SU-DHL-6 (cell line): ENCODE results near the gene STYXL2.

ENCODE experiments used
- H2AFZ ChIP-seq: fragments of 200-600 bp; sonication (generic); 2 replicates; pipeline ENCODE4 v1.6.1; 2014; ENCODE audit warnings: low read depth, mild to moderate bottlenecking, moderate library complexity, mixed read lengths, antibody characterized with exemption, low read length; ENCODE audit not compliant: severe bottlenecking
- H3F3A ChIP-seq: fragments of 200-600 bp; shearing (Covaris generic); 2 replicates; pipeline ENCODE4 v1.6.0; 2016; ENCODE audit warnings: antibody characterized with exemption, mild to moderate bottlenecking; ENCODE audit not compliant: insufficient read depth
- H3K27ac ChIP-seq: fragments of 200-600 bp; sonication (generic); 2 replicates; pipeline ENCODE4 v1.5.1; 2016; ENCODE audit warnings: low read depth, mild to moderate bottlenecking, low read length, moderate library complexity, mixed read lengths
- H3K27me3 ChIP-seq: fragments of 200-600 bp; sonication (generic), shearing (Covaris generic); 2 replicates; pipeline ENCODE4 v1.6.0; 2014; ENCODE audit warnings: mild to moderate bottlenecking, low read length
- H3K36me3 ChIP-seq: fragments of 200-600 bp; sonication (generic); 2 replicates; pipeline ENCODE4 v1.6.1; 2014; ENCODE audit warnings: mild to moderate bottlenecking, low read length, mixed read lengths
- H3K4me2 ChIP-seq: fragments of 300-600, 200-600 bp; shearing (Covaris generic), sonication (generic); 2 replicates; pipeline ENCODE4 v1.6.0; 2014; ENCODE audit warnings: low read length, low read depth, mild to moderate bottlenecking; ENCODE audit not compliant: poor library complexity, severe bottlenecking
- H3K4me3 ChIP-seq: fragments of 200-600 bp; sonication (generic); 2 replicates; pipeline ENCODE4 v1.5.1; 2014; ENCODE audit warnings: antibody characterized with exemption, low read length, mild to moderate bottlenecking, mixed read lengths; ENCODE audit not compliant: insufficient read depth, poor library complexity, severe bottlenecking
- H3K79me2 ChIP-seq: fragments of 200-600 bp; sonication (generic); 2 replicates; pipeline ENCODE4 v1.6.1; 2014; ENCODE audit warnings: mild to moderate bottlenecking, low read length, moderate library complexity; ENCODE audit not compliant: insufficient read depth
- H3K9ac ChIP-seq: fragments of 200-600 bp; sonication (generic); 2 replicates; pipeline ENCODE4 v1.7.0; 2014; ENCODE audit warnings: mild to moderate bottlenecking, low read length
- H3K9me2 ChIP-seq: fragments of 200-600 bp; sonication (generic); replicated peaks from 2 replicates; pipeline ENCODE4 v1.6.1; 2014; ENCODE audit warnings: low read length; ENCODE audit not compliant: insufficient read depth
- H3K9me3 ChIP-seq: fragments of 200-600 bp; sonication (generic); 2 replicates; pipeline ENCODE4 v1.6.1; 2014; ENCODE audit warnings: low read length, mixed read lengths; ENCODE audit not compliant: insufficient read depth
- H4K20me1 ChIP-seq: fragments of 200-600 bp; sonication (generic); 2 replicates; pipeline ENCODE4 v1.6.1; 2014; ENCODE audit warnings: low read depth, mild to moderate bottlenecking, antibody characterized with exemption, low read length, moderate library complexity, mixed read lengths
- EZH2phosphoT487 ChIP-seq: fragments of 200-600 bp; sonication (generic), shearing (Covaris generic); conservative IDR thresholded peaks from 2 replicates; pipeline ENCODE4 v1.6.1; 2018; ENCODE audit warnings: mild to moderate bottlenecking, antibody characterized with exemption, low read length, moderate library complexity, mixed read lengths
- TF ChIP-seq, protein P1 (sequence below): fragments of 200-600 bp; sonication (generic); IDR thresholded peaks from one replicate; pipeline ENCODE4 v1.5.1; 2017; ENCODE audit warnings: antibody characterized with exemption, mild to moderate bottlenecking, low read length, moderate library complexity; ENCODE audit not compliant: insufficient read depth, poor library complexity, severe bottlenecking

The STYXL2 gene

GRCh38 chr1:167057241-167057688 lies 36.6 kb upstream of the STYXL2 start:
- Histone ChIP-seq H3K79me2 (no peaks in the 10 kb centered on the region), H3K4me2 (no peak overlapping the region), H3K27ac (no peak overlapping the region), H3F3A (no peaks in the 10 kb centered on the region), H3K9ac (no peak overlapping the region), H3K9me2 (no peaks in the 10 kb centered on the region), H3K36me3 (no peaks in the 10 kb centered on the region), H3K27me3 (no peaks in the 10 kb centered on the region), H3K9me3 (no peaks in the 10 kb centered on the region), H2AFZ (no peak overlapping the region), H4K20me1 (no peaks in the 10 kb centered on the region), H3K4me3 (no peak overlapping the region)
- TF ChIP-seq EZH2phosphoT487 = no peak
- TF ChIP-seq, protein P1, sequence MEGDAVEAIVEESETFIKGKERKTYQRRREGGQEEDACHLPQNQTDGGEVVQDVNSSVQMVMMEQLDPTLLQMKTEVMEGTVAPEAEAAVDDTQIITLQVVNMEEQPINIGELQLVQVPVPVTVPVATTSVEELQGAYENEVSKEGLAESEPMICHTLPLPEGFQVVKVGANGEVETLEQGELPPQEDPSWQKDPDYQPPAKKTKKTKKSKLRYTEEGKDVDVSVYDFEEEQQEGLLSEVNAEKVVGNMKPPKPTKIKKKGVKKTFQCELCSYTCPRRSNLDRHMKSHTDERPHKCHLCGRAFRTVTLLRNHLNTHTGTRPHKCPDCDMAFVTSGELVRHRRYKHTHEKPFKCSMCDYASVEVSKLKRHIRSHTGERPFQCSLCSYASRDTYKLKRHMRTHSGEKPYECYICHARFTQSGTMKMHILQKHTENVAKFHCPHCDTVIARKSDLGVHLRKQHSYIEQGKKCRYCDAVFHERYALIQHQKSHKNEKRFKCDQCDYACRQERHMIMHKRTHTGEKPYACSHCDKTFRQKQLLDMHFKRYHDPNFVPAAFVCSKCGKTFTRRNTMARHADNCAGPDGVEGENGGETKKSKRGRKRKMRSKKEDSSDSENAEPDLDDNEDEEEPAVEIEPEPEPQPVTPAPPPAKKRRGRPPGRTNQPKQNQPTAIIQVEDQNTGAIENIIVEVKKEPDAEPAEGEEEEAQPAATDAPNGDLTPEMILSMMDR = peak; percentile 17

- Histone ChIP-seq H3K4me2 (peak overlapping the region; percentile 6), H3K9ac (no peak overlapping the region)
Observed at GRCh38 chr1:167059045-167059808, 34.6 kb upstream of the STYXL2 start.

DNA sequence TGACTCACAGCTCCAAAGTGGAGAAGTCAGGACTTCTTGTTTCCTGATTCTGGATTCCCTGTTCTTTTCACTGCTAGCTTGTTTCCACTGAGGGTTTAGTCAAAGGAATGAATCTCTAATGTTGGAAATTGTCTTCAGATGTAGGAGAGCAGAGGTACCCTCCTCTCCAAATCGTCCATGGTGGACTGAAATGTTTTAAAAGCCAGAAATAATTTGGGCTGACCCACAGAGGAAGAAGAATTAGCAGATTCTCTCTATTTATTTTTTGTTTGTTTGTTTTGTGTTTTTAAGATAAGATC lies 34.1 kb upstream of the STYXL2 start:
- Histone ChIP-seq H3K27me3 (no peaks in the 10 kb centered on the region), H3K9me2 (no peaks in the 10 kb centered on the region), H3K4me3 (no peak overlapping the region), H3K36me3 (no peaks in the 10 kb centered on the region), H4K20me1 (no peaks in the 10 kb centered on the region), H3K9me3 (no peaks in the 10 kb centered on the region), H3K79me2 (no peaks in the 10 kb centered on the region), H3K9ac (no peak overlapping the region), H3K4me2 (no peak overlapping the region), H2AFZ (no peak overlapping the region), H3K27ac (no peak overlapping the region), H3F3A (no peaks in the 10 kb centered on the region)
- TF ChIP-seq, protein P1 = no peak
- no peak for TF ChIP-seq EZH2phosphoT487

More at GRCh38 chr1:167059045-167059808, 34.6 kb upstream of the STYXL2 start:
- no peak overlapping the region for H3K27ac ChIP-seq
- H4K20me1 ChIP-seq = no peaks in the 10 kb centered on the region
- no peaks in the 10 kb centered on the region for H3K27me3 ChIP-seq
- H3K9me3 ChIP-seq = no peaks in the 10 kb centered on the region
- no peak overlapping the region for H3K4me3 ChIP-seq
- TF ChIP-seq EZH2phosphoT487 = no peak
- TF ChIP-seq, protein P1 = peak; percentile 76
- H3K36me3 ChIP-seq = no peaks in the 10 kb centered on the region
- H2AFZ ChIP-seq = peak overlapping the region; percentile 94
- H3F3A ChIP-seq = no peaks in the 10 kb centered on the region
- no peaks in the 10 kb centered on the region for H3K79me2 ChIP-seq
- H3K9me2 ChIP-seq = no peaks in the 10 kb centered on the region
